ENCODE results near the gene CHKB. TPM values are rescaled to one million over a fixed set of nuclear protein-coding genes. Genes with fewer than 3 reads are reported as not detected.

The CHKB gene
- total and polyA plus RNA-seq, 4 donors: 59.4 to 142 (median 74.9) TPM

- DNase-seq (peak in 1 of 3 donors; percentile 16), ATAC-seq (ENCODE audit: insufficient read depth, low FRiP score) (no peak)
- 62 to 76% methylated on average over 19 of the region's 19 CpGs for whole genome bisulfite sequencing, 2 donors
- no peaks in the 10 kb centered on the region for H3K9me3 ChIP-seq (ENCODE audit: control insufficient read depth in 4 of 4, insufficient read depth in 3 of 4, low read length in 3 of 4)
- TF ChIP-seq CTCF (IDR thresholded peaks at IDR 0.05; ENCODE audit: control extremely low read depth, extremely low read depth): no peak
- H3K4me1 ChIP-seq (ENCODE audit: control insufficient read depth in 5 of 5, insufficient read depth in 5 of 5, low read length in 5 of 5): peaks cover 0 to 26% (median 10%) of the 10 kb centered on the region in 5 donors
- no peak overlapping the region for H3K4me3 ChIP-seq
- H3K36me3 ChIP-seq (ENCODE audit: control insufficient read depth in 4 of 4, insufficient read depth in 4 of 4, low read length in 4 of 4): peaks cover 0 to 1% (median 0%) of the 10 kb centered on the region in 4 donors
- no peak overlapping the region for H3K9ac ChIP-seq (ENCODE audit: insufficient read depth in 1 of 2, low read length in 2 of 2)
- H3K27ac ChIP-seq (ENCODE audit: low read depth in 1 of 2, low read length in 1 of 2): peak overlapping the region in 1 of 2 donors; percentile 83
- peaks cover 0 to 38% (median 29%) of the 10 kb centered on the region in 3 donors for H3K27me3 ChIP-seq (ENCODE audit: control insufficient read depth in 3 of 3, insufficient read depth in 3 of 3, low read length in 2 of 3)
These were observed 49.5 kb downstream of the CHKB start for GRCh38 chr22:50532824-50533796.

- Histone ChIP-seq H3K9ac (ENCODE audit: insufficient read depth in 1 of 2, low read length in 2 of 2) (no peak overlapping the region), H3K4me1 (ENCODE audit: control insufficient read depth in 5 of 5, insufficient read depth in 5 of 5, low read length in 5 of 5) (peaks cover 0 to 26% (median 14%) of the 10 kb centered on the region in 5 donors), H3K27me3 (ENCODE audit: control insufficient read depth in 3 of 3, insufficient read depth in 3 of 3, low read length in 2 of 3) (peaks cover 0 to 38% (median 25%) of the 10 kb centered on the region in 3 donors), H3K9me3 (ENCODE audit: control insufficient read depth in 4 of 4, insufficient read depth in 3 of 4, low read length in 3 of 4) (no peaks in the 10 kb centered on the region), H3K27ac (ENCODE audit: low read depth in 1 of 2, low read length in 1 of 2) (peak overlapping the region; percentile 95 to 99), H3K4me3 (peak overlapping the region; percentile 64), H3K36me3 (ENCODE audit: control insufficient read depth in 4 of 4, insufficient read depth in 4 of 4, low read length in 4 of 4) (peaks cover 0 to 1% (median 0%) of the 10 kb centered on the region in 4 donors)
- 2 to 3% methylated on average over 52 to 56 of the region's 56 CpGs for WGBS, 2 donors
- peak; percentile 79 to 84 (median 81) for DNase-seq
- no peak for TF ChIP-seq CTCF (IDR thresholded peaks at IDR 0.05; ENCODE audit: control extremely low read depth, extremely low read depth)
- ATAC-seq (ENCODE audit: insufficient read depth, low FRiP score): peak; percentile 29
These were observed 50.5 kb downstream of the CHKB start for GRCh38 chr22:50531962-50532674.

- WGBS, 2 donors: 0% methylated on average over 33 to 44 of the region's 44 CpGs
- peak; percentile 13 for ATAC-seq (ENCODE audit: insufficient read depth, low FRiP score)
These were observed 51.1 kb downstream of the CHKB start for GRCh38 chr22:50531546-50531961.

More at GRCh38 chr22:50531546-50531961, 51.1 kb downstream of the CHKB start:
- Histone ChIP-seq H3K36me3 (ENCODE audit: control insufficient read depth in 4 of 4, insufficient read depth in 4 of 4, low read length in 4 of 4) (peaks cover 0 to 1% (median 0%) of the 10 kb centered on the region in 4 donors), H3K4me1 (ENCODE audit: control insufficient read depth in 5 of 5, insufficient read depth in 5 of 5, low read length in 5 of 5) (peaks cover 0 to 30% (median 19%) of the 10 kb centered on the region in 5 donors), H3K9me3 (ENCODE audit: control insufficient read depth in 4 of 4, insufficient read depth in 3 of 4, low read length in 3 of 4) (no peaks in the 10 kb centered on the region), H3K27me3 (ENCODE audit: control insufficient read depth in 3 of 3, insufficient read depth in 3 of 3, low read length in 2 of 3) (peaks cover 0 to 38% (median 25%) of the 10 kb centered on the region in 3 donors), H3K9ac (ENCODE audit: insufficient read depth in 1 of 2, low read length in 2 of 2) (no peak overlapping the region), H3K27ac (ENCODE audit: low read depth in 1 of 2, low read length in 1 of 2) (peak overlapping the region; percentile 95 to 99), H3K4me3 (peak overlapping the region; percentile 64)
- no peak for TF ChIP-seq CTCF (IDR thresholded peaks at IDR 0.05; ENCODE audit: control extremely low read depth, extremely low read depth)
- no peak for DNase-seq

All from lung (tissue), 12 donors.